ENCODE data around the gene DDX1.

DDX1 gene

DNA sequence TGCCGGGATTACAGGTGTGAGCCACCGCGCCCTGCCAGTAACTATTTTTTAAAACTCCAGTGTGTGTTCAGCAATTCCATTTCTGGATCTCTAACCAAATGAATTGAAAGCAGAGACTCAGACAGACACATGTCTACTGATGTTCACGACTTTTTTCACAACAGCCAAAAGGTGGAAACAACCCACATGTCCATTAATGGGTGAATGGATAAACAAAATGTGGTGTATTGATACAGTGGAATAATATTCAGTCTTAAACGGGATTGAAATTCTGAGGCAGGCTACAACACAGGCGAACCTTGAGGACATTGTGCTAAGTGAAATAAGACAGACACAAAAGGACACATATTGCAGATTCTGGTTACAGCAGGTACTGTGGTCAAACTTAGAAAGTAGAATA is 55.0 kb downstream of the DDX1 start:
- DNase-seq (ENCODE audit: low spot score): no peak

DNA sequence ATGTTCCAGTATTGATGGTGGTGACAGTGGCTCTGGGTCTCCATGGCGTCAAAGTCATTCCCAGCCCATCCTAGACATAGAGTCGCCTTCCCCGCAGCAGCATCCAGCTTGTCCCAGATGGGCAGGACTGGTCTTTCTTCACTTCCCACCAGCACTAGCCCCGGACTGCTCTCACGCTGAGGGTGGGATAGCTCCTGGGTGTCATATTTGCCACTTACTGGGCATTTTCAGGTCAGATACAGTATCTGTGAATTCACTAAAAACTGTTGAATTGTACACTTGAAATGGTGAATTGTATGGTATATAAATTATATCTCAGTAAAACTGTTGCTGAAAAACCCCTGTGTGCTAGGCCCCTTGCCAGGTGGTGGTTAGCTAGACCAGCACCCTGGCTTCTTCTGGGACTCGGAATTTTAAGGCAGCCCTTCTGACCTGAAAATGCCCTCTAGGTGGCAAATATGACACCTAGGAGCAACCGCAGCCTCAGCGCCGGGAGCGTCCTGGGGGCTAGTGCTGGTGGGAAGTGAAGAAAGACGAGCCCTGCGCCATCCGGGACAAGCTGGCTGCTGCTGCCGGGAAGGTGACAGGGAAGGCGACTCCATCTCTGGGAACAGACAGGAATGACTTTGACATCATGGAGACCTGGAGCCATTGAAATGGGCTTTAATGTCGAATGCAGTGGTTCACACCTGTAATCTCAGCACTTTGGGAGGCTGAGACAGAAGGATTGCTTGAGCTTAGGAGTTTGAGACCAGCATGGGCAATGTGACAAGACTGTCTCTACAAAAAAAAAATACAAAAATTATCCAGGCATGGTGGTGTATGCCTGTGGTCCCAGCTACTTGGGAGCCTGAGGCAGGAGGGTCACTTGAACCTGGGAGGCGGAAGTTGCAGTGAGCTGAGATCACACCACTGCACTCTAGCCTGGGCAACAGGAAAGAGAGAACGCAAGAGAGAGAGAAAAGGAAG is 56.2 kb downstream of the DDX1 start:
- DNase-seq (ENCODE audit: low spot score): no peak

DNA sequence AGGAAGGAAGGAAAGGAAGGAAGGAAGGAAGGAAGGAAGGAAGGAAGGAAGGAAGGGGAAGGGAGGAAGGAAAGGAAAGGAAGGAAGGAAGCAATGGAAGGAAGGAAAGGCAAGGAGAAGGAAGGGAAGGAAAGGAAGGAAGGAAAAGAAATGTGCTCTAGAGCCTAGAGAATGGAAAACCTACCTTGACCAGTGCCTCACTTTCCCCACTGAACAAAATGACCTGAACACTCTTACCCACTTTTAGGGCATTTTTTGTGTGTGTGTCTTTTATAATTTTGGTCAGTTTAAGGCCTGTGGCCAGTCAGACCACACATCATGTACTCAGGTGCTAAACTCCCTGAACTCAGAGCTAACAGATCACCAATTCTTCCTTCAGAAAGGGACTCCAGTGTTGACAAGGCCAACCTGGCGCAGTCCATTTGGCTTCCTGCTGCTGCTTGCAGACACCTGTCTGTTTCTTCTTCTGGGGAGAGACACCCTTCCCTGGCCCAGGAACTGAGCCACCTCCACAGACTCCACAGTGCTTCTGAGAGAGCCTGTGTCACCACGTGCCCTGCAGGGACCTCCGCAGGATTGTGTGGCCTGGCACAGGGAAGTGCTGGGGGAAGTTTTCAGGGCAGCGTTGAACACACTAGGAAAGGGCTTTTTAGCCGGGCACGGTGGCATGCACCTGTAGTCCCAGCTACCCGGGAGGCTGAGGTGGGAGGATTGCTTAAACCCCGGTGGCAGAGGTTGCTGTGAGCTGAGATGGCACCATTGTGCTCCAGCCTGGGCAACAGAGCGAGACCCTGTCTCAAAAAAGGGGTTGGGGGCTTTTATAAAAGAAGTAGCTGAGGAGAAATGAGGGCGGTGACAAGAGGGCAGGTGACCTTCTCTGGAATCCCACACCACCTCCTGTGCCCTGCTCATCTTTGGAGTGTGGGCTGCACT is 57.2 kb downstream of the DDX1 start:
- DNase-seq (ENCODE audit: low spot score): no peak

DNA sequence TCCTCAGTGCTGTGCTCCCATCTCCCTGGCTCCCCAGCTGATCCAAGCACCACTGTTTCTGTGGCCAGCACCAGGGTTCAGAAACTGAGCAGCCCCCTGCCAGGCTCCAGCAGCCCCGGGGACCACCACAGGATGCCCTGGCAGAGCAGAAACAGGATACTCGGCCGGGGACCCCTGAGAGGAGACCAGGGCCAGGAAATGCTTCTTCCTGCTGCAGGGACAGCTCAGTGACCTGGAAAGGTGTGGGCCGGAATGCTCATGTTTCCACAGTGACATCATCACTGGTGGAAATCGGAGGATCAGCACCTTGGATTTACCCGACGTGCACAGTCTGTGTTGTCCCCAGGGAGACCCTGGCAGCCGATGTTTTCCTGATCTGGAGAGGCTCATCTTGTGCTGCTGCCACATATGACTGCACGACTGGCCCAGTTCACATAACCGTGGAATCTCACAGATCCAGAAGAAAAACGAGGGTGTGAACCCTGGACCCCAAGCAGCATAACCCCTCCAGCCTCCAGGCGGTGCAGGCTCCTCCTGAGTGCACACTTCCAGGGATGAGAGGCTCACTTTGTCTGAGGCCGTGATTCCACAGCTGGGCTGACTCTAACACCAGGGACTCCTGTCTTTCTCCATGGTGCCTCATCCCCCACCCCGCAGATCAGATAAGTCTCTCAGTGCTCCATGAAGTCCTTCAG is 58.0 kb downstream of the DDX1 start:
- no peak for DNase-seq (ENCODE audit: low spot score)

DNA sequence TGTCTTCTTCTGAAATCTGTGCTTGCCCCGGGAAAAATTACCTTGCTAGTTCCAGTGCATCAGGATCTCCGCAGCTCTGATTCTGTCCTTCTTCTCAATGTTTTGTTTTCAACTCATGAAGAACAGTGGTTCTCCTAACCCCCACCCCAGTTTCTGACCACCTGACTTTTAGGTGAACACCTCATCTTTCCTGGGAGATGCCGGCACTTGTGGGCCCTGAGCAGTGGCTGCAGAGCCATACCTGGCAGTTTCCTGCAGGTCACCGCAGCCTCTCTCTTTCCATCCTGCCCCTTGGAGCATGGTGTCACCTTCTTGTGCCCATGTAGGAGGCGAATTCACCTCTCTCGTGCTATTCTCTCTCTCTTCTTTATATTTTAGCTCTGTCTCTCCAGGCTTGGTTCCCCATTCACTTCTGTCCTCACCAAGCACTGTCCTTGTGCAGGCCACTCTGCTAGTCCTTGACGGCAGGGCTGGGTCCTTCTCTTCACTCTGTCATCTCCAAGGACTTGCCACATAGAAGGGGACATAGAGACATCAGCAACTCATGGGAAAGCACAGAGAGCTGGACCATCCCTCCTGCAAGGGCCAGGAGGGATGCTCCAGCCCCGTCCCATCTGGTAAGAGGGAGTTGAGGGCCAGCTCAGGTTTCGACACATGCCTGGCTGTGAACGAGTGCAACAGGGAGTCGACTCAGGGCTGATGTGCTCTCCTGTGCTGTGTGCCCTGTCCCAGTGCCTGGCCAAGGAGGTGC is 59.1 kb downstream of the DDX1 start:
- no peak for DNase-seq (ENCODE audit: low spot score)

DNA sequence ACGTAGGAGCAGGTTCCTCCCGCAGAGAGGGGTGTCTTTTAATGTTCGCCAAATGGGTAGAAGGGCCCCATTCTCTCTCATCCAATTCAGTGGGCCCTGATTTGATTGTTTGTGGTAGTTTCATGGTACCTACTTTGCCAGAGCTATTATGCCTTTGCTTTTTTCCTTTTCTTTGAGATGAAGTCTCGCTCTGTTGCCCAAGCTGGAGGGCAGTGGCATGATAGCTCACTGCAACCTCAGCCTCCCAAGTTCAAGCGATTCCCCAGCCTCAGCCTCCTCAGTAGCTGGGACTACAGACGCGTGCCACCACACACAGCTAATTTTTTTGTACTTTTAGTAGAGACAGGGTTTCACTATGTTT is 59.7 kb downstream of the DDX1 start:
- DNase-seq (ENCODE audit: low spot score): no peak

DNA sequence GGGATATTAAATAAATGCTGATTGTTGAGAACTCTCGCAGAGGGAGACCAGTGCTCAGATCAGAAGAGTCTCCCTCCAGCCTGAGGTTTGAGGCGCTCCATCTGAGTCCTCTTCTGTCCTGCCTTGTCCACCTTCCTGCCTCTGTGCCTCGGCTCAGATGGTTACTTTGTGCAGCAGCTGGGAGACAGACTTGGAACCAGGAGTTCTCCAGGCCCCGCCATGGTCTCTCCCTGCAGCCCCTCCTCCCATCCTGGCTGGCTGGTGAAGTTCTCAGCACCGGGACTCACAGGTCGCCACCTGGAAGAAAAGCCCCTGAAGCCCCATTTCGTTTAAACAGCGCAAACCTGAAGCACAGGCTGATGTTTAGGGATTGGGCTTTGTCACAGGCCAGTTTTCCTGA is 60.6 kb downstream of the DDX1 start:
- no peak for DNase-seq (ENCODE audit: low spot score)

DNA sequence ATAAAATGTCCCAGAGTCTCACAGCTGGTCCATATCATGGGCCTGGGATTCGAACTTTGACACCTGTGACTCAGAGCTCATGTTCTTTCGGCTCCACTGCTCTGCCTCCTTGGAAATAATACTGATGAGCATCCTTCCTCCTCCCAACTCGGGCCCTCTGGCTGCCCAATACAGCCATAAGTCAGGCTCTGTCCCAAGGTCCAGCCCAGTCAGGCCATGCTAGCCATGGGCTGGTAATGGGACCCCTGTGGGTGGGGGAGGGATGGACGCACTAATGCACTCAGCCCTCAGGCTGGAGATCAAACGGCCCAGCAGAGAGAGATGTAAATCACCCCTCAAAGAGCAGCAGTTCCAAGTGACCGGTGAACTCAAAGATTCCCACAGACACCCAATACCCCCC is 61.1 kb downstream of the DDX1 start:
- DNase-seq (ENCODE audit: low spot score): no peak

DNA sequence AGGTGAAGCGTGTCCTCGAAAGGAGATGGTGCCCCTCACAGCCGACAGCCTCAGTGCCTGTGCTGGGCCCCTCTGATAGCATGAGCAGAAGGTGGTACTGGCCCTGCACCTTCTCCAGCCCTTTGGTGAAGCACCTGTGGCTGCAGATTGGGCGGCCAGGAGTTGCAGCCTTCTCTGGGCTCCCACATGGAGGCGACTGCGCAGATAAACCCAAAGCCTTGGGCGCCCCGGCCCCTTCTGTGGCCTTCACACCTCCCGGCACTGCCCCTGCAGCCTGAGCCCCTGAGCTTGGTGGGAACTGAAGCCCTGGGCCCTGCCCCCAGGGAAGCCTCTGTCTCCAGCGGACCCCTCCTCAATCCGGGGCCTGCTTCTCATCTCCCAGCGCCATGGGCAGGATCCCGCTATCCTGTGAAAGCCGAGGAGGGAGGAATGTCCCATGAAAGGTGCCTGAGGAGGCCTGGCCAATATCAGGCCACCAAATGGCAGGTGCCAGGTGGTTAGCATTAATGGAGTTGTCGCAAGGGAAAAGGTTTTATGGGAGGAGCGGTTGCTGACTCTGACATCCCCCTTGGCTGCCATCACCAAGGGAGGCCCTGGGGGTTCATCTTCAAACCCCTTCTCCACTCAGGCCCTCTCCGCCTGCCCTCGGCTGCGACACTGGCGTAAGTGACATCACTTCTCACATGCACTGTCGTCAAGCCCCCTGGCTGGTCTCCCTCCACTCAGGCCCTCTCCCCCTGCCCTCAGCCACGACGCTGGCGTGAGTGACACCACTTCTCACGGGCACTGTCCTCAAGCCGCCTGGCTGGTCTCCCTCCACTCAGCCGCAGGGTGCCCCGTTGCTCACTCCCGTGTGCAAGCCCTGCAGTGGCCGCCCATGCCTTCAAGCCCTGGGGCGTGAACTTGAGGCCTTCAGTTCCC is 62.4 kb downstream of the DDX1 start:
- DNase-seq (ENCODE audit: low spot score): no peak

DNA sequence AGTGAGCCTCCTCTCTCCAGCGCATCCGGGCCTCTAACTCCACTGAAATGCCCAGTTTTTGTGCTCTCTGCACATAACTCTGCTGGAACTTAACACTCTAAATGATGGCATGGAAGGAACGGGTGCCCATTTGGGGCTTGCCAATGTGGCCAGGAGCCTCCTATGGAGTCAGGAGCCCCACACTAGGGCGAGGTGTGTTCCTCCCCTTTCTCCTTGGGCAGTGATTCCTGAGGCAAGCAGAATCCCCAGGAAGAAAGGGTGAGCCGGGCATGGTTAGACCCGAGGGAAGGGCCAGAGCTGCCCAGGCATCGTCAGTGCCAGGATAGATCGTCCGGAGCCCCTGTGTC is 63.0 kb downstream of the DDX1 start:
- no peak for DNase-seq (ENCODE audit: low spot score)

DNA sequence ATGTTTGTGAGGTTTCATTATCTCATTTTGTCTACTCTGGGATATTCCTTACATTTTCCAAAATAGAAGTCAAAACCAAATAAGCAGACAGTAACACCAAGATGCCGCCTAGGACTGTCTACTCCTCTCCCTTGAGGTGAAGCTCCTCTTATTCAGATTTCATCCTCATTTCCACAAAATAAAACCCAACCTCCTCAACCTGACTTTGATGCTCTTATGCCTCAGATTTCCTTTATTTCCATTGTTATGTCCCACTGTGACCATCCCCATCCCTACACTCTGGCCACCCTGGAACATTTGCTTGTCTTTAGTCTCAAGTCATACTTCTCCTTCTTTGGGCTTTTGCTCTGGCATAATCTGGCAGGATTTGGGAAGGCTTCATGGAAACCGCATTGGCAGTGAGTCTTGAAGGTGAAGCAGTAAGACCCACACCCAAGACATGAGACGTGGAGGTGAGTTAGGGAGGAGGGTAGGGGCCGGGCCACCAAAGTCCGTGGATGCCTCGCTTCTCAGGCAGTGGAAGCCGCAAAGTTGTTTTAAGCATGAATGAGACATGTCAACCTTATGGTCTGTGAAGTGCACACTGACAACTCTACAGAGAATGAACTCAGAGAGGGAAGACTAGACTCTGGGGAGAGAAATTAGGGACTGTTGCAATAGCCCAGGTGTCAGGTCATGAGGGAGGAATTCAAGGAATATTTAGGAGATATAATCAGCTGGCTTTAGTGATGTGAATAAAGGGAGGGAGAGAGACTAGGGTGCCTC is 63.6 kb downstream of the DDX1 start:
- no peak for DNase-seq (ENCODE audit: low spot score)

DNA sequence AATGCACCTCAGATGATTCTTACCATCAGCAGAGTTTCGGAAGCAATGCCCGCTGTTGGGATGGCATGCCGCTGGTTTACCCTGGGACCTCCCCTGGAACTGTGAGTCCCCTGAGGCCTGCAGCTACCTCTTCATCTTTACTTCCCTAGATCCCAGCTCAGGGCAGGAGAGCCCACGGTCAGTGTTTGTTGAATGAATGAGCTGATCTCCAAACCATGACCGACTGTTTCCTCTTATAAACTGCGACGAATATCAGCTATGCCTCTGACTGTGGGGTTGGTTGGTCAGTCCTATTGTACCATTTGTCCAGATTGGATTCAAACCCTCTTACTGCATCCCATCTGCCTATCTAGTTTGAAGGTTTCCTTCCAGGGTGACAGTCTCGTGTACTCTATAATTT is 64.4 kb downstream of the DDX1 start:
- no peak for DNase-seq (ENCODE audit: low spot score)

DNA sequence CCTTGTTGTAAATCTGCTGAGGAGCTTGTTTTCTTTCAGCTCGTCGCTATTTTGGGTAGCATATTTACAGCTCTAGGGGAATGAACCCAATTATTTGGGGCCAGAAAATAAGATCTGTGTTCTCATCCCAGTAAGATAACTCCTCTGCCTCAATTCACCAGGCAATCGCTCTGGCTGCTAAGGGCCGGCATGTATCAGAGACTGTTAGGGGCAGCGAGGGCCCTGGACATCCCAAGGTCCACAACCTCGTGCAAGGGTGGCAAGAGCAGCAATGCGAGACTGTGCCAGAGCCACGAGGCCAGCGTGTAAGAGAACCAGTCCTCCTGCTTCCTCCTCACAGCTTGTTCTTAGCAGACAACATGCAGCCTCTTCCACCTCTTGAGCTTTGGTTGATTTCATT is 66.1 kb downstream of the DDX1 start:
- no peak for DNase-seq (ENCODE audit: low spot score)

DNA sequence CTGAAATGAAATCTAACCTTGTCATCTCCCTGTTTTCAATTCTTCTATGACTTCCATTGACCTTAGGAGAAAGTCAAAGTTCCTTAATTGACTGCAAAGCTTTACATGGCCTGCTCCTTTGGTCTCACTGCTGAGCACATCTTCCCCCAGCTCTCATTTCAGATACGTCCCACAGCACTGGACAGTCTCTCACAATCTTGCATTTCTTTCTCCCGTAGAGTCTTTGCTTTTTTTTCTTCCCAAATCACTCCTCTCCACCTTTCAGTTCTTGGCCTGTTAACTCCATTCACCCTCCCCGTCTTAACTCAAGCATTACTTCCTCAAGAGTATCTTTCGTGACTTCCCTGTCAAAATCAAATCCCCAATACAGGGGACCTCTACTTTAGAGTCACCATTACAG is 67.2 kb downstream of the DDX1 start:
- no peak for DNase-seq (ENCODE audit: low spot score)

DNA sequence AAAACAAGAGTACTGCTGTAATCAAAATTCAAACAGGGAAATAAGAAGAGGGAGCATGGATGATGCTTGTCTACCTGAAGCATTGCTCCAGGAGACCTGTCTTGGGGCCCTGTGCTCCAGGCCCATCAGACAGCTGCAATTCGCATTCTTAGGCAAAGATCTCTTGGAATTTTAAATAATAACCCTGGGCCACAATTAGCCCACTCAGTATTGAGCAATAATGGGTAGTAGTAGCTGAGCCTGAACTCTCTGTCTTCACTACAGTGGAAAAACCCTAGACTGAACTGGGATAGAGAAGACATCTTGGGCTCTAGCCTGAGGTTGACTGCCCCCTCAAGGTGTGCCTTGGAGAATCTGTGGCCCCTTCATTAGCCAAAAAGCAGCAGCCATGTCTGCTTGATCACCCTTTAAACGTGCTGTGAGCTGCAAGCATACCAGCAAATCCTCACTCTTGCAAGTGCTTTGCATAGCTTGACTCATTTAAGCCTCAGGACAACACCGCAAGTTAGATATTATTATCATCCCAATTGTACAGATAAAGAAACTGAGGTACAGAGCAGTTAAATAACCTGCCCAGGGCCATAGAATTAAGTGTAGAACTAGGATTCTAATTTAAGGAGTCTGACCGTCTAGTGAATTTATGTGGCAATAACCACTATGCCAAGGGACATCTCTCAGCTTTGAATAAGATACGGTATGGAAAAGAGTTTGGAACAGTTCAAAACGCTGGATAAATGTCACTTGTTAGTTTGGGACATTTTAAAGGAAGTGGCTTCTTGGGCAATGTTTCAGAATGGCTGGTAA is 69.0 kb downstream of the DDX1 start:
- DNase-seq (ENCODE audit: low spot score): no peak

DNA sequence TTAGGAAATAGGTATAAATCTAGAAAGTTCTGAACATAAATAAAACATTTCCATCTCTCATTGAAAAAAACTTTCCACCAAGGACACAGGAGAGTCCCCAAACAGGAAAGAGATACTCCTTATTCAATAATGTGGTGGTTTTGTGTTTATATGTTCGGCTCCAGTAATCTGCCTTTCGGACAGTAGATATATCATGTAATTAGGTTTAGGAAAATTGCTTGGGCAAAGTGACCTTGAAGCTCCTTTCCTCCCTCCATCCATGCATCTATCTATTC is 69.6 kb downstream of the DDX1 start:
- DNase-seq (ENCODE audit: low spot score): no peak

DNA sequence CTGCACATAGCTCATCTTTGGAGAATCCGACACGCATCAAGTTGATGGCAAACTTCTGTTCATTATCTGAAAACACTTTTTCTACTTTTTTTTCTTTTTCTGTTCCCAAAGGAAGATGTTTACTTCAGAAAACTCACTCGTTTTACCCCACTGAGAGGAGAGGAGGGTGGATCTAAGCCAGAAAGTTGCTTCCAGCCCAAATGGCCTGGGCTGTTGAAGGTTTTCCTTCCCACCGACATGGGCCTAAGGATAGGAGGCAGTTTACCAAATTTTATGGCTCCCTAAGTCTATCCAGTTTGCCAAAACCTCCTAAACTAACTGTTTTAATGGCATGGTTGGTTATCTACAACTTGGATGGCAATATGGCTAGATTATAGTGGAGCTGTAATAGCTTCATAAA is 70.4 kb downstream of the DDX1 start:
- no peak for DNase-seq (ENCODE audit: low spot score)

DNA sequence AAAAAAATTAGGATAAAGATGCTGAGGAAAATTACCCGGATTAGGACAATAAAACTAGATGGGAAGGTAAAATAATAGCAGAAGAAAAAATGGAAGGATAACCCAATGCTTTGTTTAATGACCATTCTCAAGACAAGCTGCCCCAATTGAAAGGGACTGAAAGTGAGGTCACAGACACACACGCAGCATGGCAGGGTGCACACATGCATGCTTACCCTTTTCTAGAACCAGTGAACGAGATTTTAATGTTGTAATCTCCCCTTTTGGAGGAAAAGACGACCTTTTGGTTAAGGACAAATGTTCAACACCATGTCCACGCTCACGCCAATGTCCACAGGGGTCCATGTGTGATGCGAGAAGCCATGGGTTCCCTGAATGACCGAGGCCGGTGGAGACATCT is 70.9 kb downstream of the DDX1 start:
- no peak for DNase-seq (ENCODE audit: low spot score)

DNA sequence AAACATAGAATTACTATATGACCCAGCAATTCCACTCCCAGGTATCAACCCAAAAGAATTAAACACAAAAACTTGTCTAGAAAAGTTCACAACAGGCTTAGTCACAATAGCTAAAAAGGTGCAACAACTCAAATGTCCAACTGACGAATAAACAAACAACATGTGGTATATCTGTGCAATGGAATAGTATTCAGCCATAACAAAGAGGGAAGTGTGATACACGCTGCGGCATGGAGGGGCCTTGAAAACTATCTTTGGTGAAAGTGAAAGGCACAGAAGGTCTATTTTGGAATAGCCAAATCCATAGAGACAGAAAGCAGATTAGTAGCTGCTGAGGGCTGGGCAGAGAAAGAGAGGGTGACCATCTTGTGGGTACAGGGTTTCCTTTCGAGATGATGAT is 72.1 kb downstream of the DDX1 start:
- DNase-seq (ENCODE audit: low spot score): no peak

Data from CD4-positive, alpha-beta T cell treated with Interleukin-15 for 4 hours (primary cell).